GM23338 (cell line): Measurements from ENCODE around the gene SERPINB11. TPM values are rescaled to one million over a fixed set of nuclear protein-coding genes. Genes with fewer than 3 reads are reported as not detected.

Source experiments
- ATAC-seq: fragments of 200-7000 bp; cut with Tn5 transposase; 3 replicates; pipeline ENCODE4 v1.9.1; 2020
- DNase-seq: peaks from one replicate; pipeline ENCODE4 v3.0.0-alpha.2; 2015; ENCODE audit warnings: low spot score
- H2AFZ ChIP-seq: fragments of 200-600 bp; sonication (generic); 2 replicates; pipeline ENCODE4 v1.8.0; 2016; ENCODE audit warnings: antibody characterized with exemption, mild to moderate bottlenecking, moderate library complexity
- H3F3A ChIP-seq: fragments of 200-600 bp; sonication (generic); replicated peaks from 2 replicates; pipeline ENCODE4 v1.8.0; 2017; ENCODE audit warnings: antibody characterized with exemption, mixed run types, low read depth
- H3K27ac ChIP-seq: fragments of 200-600 bp; sonication (generic); 2 replicates; pipeline ENCODE4 v1.6.1; 2016; ENCODE audit warnings: low read depth
- H3K27me3 ChIP-seq: fragments of 200-600 bp; sonication (generic); 2 replicates; pipeline ENCODE4 v1.8.0; 2016; ENCODE audit warnings: mild to moderate bottlenecking, mixed run types, moderate library complexity; ENCODE audit not compliant: insufficient read depth
- H3K36me3 ChIP-seq: fragments of 200-600 bp; sonication (generic); 2 replicates; pipeline ENCODE4 v1.8.0; 2016; ENCODE audit warnings: mild to moderate bottlenecking; ENCODE audit not compliant: insufficient read depth
- H3K4me1 ChIP-seq: fragments of 200-600 bp; sonication (generic); 2 replicates; pipeline ENCODE4 v1.8.0; 2016; ENCODE audit warnings: mild to moderate bottlenecking, moderate library complexity; ENCODE audit not compliant: insufficient read depth
- H3K4me2 ChIP-seq: fragments of 200-600 bp; sonication (generic); 2 replicates; pipeline ENCODE4 v1.7.1; 2017; ENCODE audit warnings: mixed run types
- H3K4me3 ChIP-seq: fragments of 200-600 bp; sonication (generic); 2 replicates; pipeline ENCODE4 v1.6.1; 2016; ENCODE audit warnings: mixed run types
- H3K79me2 ChIP-seq: fragments of 200-600 bp; sonication (generic); replicated peaks from 2 replicates; pipeline ENCODE4 v1.8.0; 2017; ENCODE audit warnings: mild to moderate bottlenecking; ENCODE audit not compliant: insufficient read depth
- H3K9me2 ChIP-seq: fragments of 200-600 bp; sonication (generic); 2 replicates; pipeline ENCODE4 v1.8.0; 2017; ENCODE audit not compliant: insufficient read depth
- H4K20me1 ChIP-seq: fragments of 200-600 bp; sonication (generic); replicated peaks from 2 replicates; pipeline ENCODE4 v1.8.0; 2017; ENCODE audit warnings: mild to moderate bottlenecking; ENCODE audit not compliant: insufficient read depth
- H3K27ac Mint-ChIP-seq: 2 replicates; pipeline ENCODE4 v1.8.0; 2020; ENCODE audit warnings: inconsistent platforms, mild to moderate bottlenecking, moderate library complexity, mixed read lengths
- H3K27me3 Mint-ChIP-seq: 3 replicates; pipeline ENCODE4 v1.8.0; 2022; ENCODE audit warnings: low read depth, mild to moderate bottlenecking, moderate library complexity, mixed read lengths, inconsistent platforms; ENCODE audit not compliant: insufficient read depth, poor library complexity
- H3K36me3 Mint-ChIP-seq: 3 replicates; pipeline ENCODE4 v1.8.0; 2021; ENCODE audit warnings: low read depth, mild to moderate bottlenecking, inconsistent platforms, moderate library complexity, mixed read lengths
- H3K4me1 Mint-ChIP-seq: 3 replicates; pipeline ENCODE4 v1.8.0; 2020; ENCODE audit warnings: mild to moderate bottlenecking, inconsistent platforms, mixed read lengths
- H3K4me3 Mint-ChIP-seq: 3 replicates; pipeline ENCODE4 v1.8.0; 2021; ENCODE audit warnings: moderate library complexity, mild to moderate bottlenecking, inconsistent platforms, mixed read lengths
- H3K9me3 Mint-ChIP-seq: 3 replicates; pipeline ENCODE4 v1.8.0; 2020; ENCODE audit warnings: moderate library complexity, mild to moderate bottlenecking, inconsistent platforms, mixed read lengths
- CREB1 ChIP-seq: fragments of 250-450 bp; sonication (Bioruptor Pico); IDR thresholded peaks from 2 replicates; pipeline ENCODE4 v1.5.0; 2020; ENCODE audit warnings: low read depth, mild to moderate bottlenecking, moderate library complexity
- ETS1 ChIP-seq: IDR thresholded peaks from 2 replicates; pipeline ENCODE4 v1.6.1; 2016; ENCODE audit warnings: antibody characterized with exemption
- EZH2phosphoT487 ChIP-seq: fragments of 200-600 bp; sonication (generic); IDR thresholded peaks from one replicate; pipeline ENCODE4 v1.8.1; 2018; ENCODE audit warnings: antibody characterized with exemption; ENCODE audit not compliant: unreplicated experiment
- JUNB ChIP-seq: IDR thresholded peaks from one replicate; pipeline ENCODE4 v1.6.1; 2016; ENCODE audit warnings: antibody characterized with exemption; ENCODE audit not compliant: unreplicated experiment
- NANOG ChIP-seq: IDR thresholded peaks from 2 replicates; pipeline ENCODE4 v1.6.1; 2016; ENCODE audit warnings: antibody characterized with exemption, borderline replicate concordance
- ZNF114 ChIP-seq: fragments of 250-450 bp; sonication (Bioruptor Pico); IDR thresholded peaks from 2 replicates; pipeline ENCODE4 v1.5.0; 2020; ENCODE audit warnings: mild to moderate bottlenecking, moderate library complexity
- ZNF331 ChIP-seq: fragments of 250-450 bp; sonication (Bioruptor Pico); IDR thresholded peaks from 2 replicates; pipeline ENCODE4 v1.5.0; 2020; ENCODE audit warnings: low read depth, mild to moderate bottlenecking, moderate library complexity
- ZNF462 ChIP-seq: fragments of 250-450 bp; sonication (Bioruptor Pico); IDR thresholded peaks from 2 replicates; pipeline ENCODE4 v1.5.0; 2020; ENCODE audit warnings: mild to moderate bottlenecking, moderate library complexity
- polyA plus RNA-seq: library from polyadenylated mRNA; unstranded; fragments of >200 nt; fragmentation: Nextera tagmentation; extraction: Ambion mirVana; gene quantifications from 2 replicates; pipeline ENCODE4 v1.2.1, GENCODE V29; 2016
- total RNA-seq: library from RNA; depleted of rRNA; stranded (reverse); fragments of >200 nt; shearing (Covaris generic); gene quantifications from 2 replicates; pipeline ENCODE4 v1.2.3, GENCODE V29; 2014
- TF ChIP-seq, protein P1 (sequence below): IDR thresholded peaks from one replicate; pipeline ENCODE4 v1.6.1; 2018; ENCODE audit warnings: antibody characterized with exemption; ENCODE audit not compliant: unreplicated experiment

The SERPINB11 gene
- total and polyA plus RNA-seq, 2 experiments from 2014 or later: not detected

DNA sequence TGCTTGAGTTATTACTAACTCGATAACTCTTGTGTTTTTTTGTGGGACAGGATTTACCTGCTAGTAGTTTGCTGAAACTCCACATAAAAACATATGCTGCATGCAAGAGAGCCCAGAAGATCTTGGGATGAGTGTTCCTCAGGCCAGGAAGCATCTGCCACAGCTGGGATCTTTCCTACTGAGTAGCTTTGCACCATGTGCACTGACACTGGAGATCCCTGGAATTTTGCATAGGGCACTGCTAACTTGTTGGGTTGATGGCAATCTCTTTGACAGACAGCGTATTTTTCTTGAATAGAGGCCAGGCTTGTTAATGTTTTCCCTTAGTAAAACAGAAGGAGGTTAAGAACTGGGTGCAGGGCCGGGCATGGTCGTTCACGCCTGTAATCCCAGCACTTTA is 808 bp upstream of the SERPINB11 start:
- TF ChIP-seq ZNF331 (CRISPR knock-in tag) (no peak), NANOG (no peak), CREB1 (CRISPR knock-in tag) (no peak)
- TF ChIP-seq, protein P1, sequence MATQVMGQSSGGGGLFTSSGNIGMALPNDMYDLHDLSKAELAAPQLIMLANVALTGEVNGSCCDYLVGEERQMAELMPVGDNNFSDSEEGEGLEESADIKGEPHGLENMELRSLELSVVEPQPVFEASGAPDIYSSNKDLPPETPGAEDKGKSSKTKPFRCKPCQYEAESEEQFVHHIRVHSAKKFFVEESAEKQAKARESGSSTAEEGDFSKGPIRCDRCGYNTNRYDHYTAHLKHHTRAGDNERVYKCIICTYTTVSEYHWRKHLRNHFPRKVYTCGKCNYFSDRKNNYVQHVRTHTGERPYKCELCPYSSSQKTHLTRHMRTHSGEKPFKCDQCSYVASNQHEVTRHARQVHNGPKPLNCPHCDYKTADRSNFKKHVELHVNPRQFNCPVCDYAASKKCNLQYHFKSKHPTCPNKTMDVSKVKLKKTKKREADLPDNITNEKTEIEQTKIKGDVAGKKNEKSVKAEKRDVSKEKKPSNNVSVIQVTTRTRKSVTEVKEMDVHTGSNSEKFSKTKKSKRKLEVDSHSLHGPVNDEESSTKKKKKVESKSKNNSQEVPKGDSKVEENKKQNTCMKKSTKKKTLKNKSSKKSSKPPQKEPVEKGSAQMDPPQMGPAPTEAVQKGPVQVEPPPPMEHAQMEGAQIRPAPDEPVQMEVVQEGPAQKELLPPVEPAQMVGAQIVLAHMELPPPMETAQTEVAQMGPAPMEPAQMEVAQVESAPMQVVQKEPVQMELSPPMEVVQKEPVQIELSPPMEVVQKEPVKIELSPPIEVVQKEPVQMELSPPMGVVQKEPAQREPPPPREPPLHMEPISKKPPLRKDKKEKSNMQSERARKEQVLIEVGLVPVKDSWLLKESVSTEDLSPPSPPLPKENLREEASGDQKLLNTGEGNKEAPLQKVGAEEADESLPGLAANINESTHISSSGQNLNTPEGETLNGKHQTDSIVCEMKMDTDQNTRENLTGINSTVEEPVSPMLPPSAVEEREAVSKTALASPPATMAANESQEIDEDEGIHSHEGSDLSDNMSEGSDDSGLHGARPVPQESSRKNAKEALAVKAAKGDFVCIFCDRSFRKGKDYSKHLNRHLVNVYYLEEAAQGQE: no peak
- Histone ChIP-seq H3K4me2 (no peak overlapping the region), H3K9me2 (0 out of 2 replicates have a peak, but pooled peaks cover 3% of the 10 kb centered on the region), H4K20me1 (no peaks in the 10 kb centered on the region), H3K4me3 (no peak overlapping the region), H2AFZ (no peak overlapping the region), H3K27ac (no peak overlapping the region), H3K79me2 (no peaks in the 10 kb centered on the region), H3K4me1 (no peaks in the 10 kb centered on the region), H3K27me3 (no peaks in the 10 kb centered on the region), H3K36me3 (no peaks in the 10 kb centered on the region), H3F3A (no peaks in the 10 kb centered on the region)
- Mint-ChIP-seq H3K27ac (no peak overlapping the region), H3K4me1 (no peaks in the 10 kb centered on the region), H3K4me3 (no peak overlapping the region), H3K9me3 (no peaks in the 10 kb centered on the region), H3K36me3 (no peaks in the 10 kb centered on the region), H3K27me3 (no peaks in the 10 kb centered on the region)
- ATAC-seq (no peak), DNase-seq (no peak)

DNA sequence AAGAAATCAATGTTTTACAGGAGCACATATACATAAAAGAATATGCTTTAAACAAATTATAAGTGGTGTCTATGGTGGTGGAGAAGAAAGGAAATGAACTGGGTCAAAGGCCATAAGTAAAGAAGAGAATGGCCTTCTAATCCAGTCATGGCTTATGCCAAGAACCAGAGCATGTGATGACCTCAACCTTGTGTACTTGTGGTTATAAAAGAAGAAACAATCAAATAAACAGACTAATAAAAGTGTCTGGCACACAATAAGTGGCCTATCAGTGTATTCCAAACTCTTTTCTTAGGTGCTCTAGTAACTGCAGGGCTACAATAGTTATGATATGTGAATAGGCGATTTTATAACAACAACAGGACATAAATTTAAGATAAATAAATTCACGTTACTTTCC is 2.6 kb downstream of the SERPINB11 start:
- Histone ChIP-seq H3K27me3 (no peaks in the 10 kb centered on the region), H3K27ac (no peak overlapping the region), H3K79me2 (no peaks in the 10 kb centered on the region), H2AFZ (no peak overlapping the region), H3K36me3 (no peaks in the 10 kb centered on the region), H4K20me1 (no peaks in the 10 kb centered on the region), H3F3A (no peaks in the 10 kb centered on the region), H3K4me3 (no peak overlapping the region), H3K4me2 (no peak overlapping the region), H3K4me1 (no peaks in the 10 kb centered on the region), H3K9me2 (0 out of 2 replicates have a peak, but pooled peaks cover 9% of the 10 kb centered on the region)
- H3K4me3 Mint-ChIP-seq: no peak overlapping the region
- H3K9me3 Mint-ChIP-seq: no peaks in the 10 kb centered on the region; the same call in 2 of the 3 replicates
- no peaks in the 10 kb centered on the region for H3K36me3 Mint-ChIP-seq
- H3K27me3 Mint-ChIP-seq: no peaks in the 10 kb centered on the region
- H3K4me1 Mint-ChIP-seq: no peaks in the 10 kb centered on the region
- DNase-seq (no peak), ATAC-seq (no peak)
- H3K27ac Mint-ChIP-seq: no peak overlapping the region
- TF ChIP-seq JUNB (no peak), EZH2phosphoT487 (no peak), ETS1 (no peak), ZNF462 (no peak), ZNF114 (CRISPR knock-in tag) (no peak)
